Left cardiac atrium (tissue), 4 donors: ENCODE measurements around the gene VRK1. TPM values are rescaled to one million over a fixed set of nuclear protein-coding genes. Genes with fewer than 3 reads are reported as not detected.

Source experiments
- ATAC-seq, 2 donors: fragments of 200-7000 bp; cut with Tn5 transposase; one replicate each; pipeline ENCODE4 v1.9.1; 2020; ENCODE audit warnings: mild to moderate bottlenecking in 2 of 2, moderate library complexity in 2 of 2
- DNase-seq: peaks from one replicate; pipeline ENCODE4 v3.0.0-alpha.2; 2020
- intact Hi-C, 2 donors: fragments of 100-400 bp; cut with DNase I; formaldehyde crosslinking; loops; one replicate each; pipeline versions ENCODE4 v1.14.1 to v1.15.1; 2022 to 2023
- total RNA-seq, 2 donors: library from RNA; stranded (reverse); fragmentation: NEBNext Ultra II Directional; extraction: Animal tissue kit (Norgen Biotek cat#: 25700); gene quantifications; one replicate each; pipeline ENCODE4 v1.2.1, GENCODE V29; 2021
- donor health status: DM: no; HTN: yes; CAD: no.
- donor health status: DM: no; HTN: yes; CAD: no; lungs with severe emphysema.
- donor health status: DM: yes; HTN: yes; CAD: no.
- donor health status: Dilated cardiomyopathy.

The VRK1 gene
- total RNA-seq, 2 donors from 2014 or later, result 6.5 to 7.5 TPM

GRCh38 chr14:96811985-96812667 is 14.9 kb downstream of the VRK1 start:
- ATAC-seq, result no peak
- DNase-seq, result no peak
- intact Hi-C loops, result no loop called here

GRCh38 chr14:96816281-96816680 is 19.1 kb downstream of the VRK1 start:
- ATAC-seq (no peak), DNase-seq (no peak)
- intact Hi-C loops, result no loop called here

GRCh38 chr14:96817750-96818666 is 20.8 kb downstream of the VRK1 start:
- no peak for DNase-seq
- intact Hi-C loops, result no loop called here
- ATAC-seq, result no peak

- ATAC-seq, result no peak
- DNase-seq, result no peak
- intact Hi-C loops, result no loop called here
Observed at GRCh38 chr14:96821501-96821900, 24.3 kb downstream of the VRK1 start.

- DNase-seq (no peak), ATAC-seq (no peak)
- intact Hi-C loops, result no loop called here
Observed at GRCh38 chr14:96823652-96824051, 26.5 kb downstream of the VRK1 start.

- intact Hi-C loops, result no loop called here
- DNase-seq (no peak), ATAC-seq (no peak)
Observed at GRCh38 chr14:96824283-96824682, 27.1 kb downstream of the VRK1 start.

GRCh38 chr14:96826818-96827217 is 29.6 kb downstream of the VRK1 start:
- no peak for ATAC-seq
- no peak for DNase-seq
- intact Hi-C loops, result no loop called here

- no peak for ATAC-seq
- intact Hi-C loops, result no loop called here
- DNase-seq, result no peak
Observed at GRCh38 chr14:96827290-96827689, 30.1 kb downstream of the VRK1 start.

GRCh38 chr14:96829791-96830190 is 32.6 kb downstream of the VRK1 start:
- no peak for ATAC-seq
- intact Hi-C loops, result no loop called here
- DNase-seq, result no peak

- DNase-seq, result no peak
- intact Hi-C loops, result no loop called here
- no peak for ATAC-seq
Observed at GRCh38 chr14:96830946-96831345, 33.8 kb downstream of the VRK1 start.

- intact Hi-C loops, result no loop called here
- ATAC-seq, result no peak
Observed at GRCh38 chr14:96832351-96832750, 35.2 kb downstream of the VRK1 start.

GRCh38 chr14:96838449-96838848 is 41.3 kb downstream of the VRK1 start:
- ATAC-seq, result no peak
- DNase-seq, result no peak
- intact Hi-C loops, result no loop called here

More at GRCh38 chr14:96832351-96832750, 35.2 kb downstream of the VRK1 start:
- no peak for DNase-seq

GRCh38 chr14:96839251-96839650 is 42.1 kb downstream of the VRK1 start:
- DNase-seq, result no peak
- intact Hi-C loops, result no loop called here
- ATAC-seq, result no peak

- intact Hi-C loops, result no loop called here
- ATAC-seq (no peak), DNase-seq (no peak)
Observed at GRCh38 chr14:96843137-96843536, 46.0 kb downstream of the VRK1 start.

- no peak for ATAC-seq
- intact Hi-C loops, result no loop called here
Observed at GRCh38 chr14:96844857-96845570, 47.8 kb downstream of the VRK1 start.

GRCh38 chr14:96847451-96847850 is 50.3 kb downstream of the VRK1 start:
- intact Hi-C loops, result no loop called here
- no peak for DNase-seq
- ATAC-seq, result no peak

More at GRCh38 chr14:96844857-96845570, 47.8 kb downstream of the VRK1 start:
- no peak for DNase-seq

- intact Hi-C loops, result no loop called here
- ATAC-seq (no peak), DNase-seq (no peak)
Observed at GRCh38 chr14:96848011-96848410, 50.8 kb downstream of the VRK1 start.

- ATAC-seq, result no peak
- intact Hi-C loops, result no loop called here
- no peak for DNase-seq
Observed at GRCh38 chr14:96849733-96850132, 52.6 kb downstream of the VRK1 start.

- no peak for DNase-seq
- no peak for ATAC-seq
- intact Hi-C loops, result no loop called here
Observed at GRCh38 chr14:96851694-96852381, 54.7 kb downstream of the VRK1 start.
